HTERT RPE-1 (cell line): ENCODE data around the gene NKX1-1.
"Not testable (repeated sequence)": the region's sequence is repeated elsewhere in the genome, so short reads cannot be mapped to it uniquely, and the experiment has no call there.

Experiments used
- in situ Hi-C: fragments of 300-500 bp; cut with MboI; formaldehyde crosslinking; loops from 4 replicates; pipeline ENCODE4 v1.14.3; 2020; ENCODE audit warnings: low sequenced_read_pairs

NKX1-1 gene

DNA sequence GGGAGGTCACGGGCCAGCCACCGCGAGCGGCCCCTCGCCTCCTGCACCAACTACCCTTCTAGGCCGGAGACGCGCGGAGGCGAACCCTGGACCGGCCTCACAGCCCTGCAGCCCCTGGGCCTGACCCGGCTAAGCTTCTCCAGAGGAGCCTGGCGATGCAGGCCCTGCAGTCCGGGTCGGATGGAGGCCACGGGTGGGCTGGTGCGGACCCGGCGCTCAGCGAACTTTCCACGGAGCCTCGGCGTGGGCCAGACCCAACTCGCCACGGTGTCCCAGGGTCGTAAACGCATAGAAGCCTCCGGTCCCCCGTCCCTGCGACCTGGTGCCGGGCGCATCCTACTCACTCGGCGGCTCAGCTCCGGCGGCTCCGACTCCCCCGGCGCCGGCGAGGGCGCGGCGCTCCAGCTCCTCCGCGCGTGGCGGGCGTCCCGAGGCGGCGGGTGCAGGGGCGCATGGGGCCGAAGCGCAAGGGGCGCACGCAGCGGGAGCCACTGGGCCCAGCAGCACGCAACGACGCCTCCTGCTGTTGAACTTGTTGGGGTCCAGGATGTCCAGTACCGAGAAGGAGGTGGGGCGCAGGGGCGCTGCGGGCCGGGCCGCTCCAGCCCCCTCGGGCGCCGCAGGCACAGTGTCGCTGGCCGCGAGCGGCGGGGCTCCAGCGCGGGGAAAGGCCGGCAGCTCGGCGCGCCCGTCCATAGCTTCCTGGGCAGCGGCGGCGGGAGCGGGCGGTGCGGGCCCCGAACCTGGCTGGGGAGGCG lies 427 bp downstream of the NKX1-1 start:
- in situ Hi-C loops = no loop called here

- in situ Hi-C loops = no loop called here
Measured at GRCh38 chr4:1405254-1405635, 997 bp downstream of the NKX1-1 start.

GRCh38 chr4:1404573-1405253 lies 1.5 kb downstream of the NKX1-1 start:
- in situ Hi-C loops = no loop called here

DNA sequence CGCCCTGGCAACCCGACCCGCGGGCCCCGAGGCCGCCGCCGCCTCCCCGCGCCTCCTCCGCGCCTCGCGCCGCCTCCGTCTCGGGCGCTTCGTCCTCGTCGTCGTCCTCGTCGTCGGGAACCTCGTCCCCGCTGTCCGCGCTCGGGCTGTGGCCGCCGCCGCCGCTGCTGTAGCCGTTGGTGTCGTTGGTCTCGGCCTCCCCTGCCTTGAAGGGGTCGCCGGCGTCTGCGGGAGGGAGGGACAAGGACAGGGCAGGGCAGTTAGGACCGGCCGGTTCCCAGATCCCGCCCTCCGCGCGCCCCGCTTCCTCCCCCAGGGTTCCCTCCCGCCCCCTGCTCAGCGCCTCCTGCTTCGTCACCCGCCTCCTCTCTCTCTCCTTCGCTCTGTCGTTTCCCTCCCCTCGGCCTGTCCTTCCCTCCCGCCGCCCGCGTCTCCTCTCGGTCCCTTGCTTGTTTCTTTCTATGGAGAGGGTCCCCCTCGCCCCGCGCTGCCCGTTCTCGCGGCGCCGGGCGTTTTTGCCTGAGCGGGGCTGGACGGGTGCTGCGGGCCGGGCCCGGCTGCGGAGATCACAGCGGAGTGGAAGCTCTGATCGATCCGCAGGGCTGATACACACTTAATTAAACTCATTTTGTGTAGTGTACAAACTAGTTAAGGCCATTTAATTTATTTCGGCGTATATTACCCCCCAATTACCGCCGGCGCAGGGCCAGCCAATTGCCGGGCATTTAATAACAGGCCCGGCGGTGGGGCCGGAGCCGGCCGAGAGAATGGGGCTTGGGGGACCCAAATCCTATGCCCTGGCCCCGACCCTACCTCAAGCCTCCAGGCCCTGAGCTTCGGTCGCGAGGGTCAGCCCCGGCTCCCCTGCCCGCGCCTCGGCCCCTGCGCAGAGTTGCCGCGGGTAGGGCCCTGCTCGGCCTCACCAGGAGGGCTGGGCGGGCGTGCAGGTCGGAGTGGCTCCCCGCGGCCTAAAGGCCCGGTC lies 2.4 kb downstream of the NKX1-1 start:
- in situ Hi-C loops = no loop called here

DNA sequence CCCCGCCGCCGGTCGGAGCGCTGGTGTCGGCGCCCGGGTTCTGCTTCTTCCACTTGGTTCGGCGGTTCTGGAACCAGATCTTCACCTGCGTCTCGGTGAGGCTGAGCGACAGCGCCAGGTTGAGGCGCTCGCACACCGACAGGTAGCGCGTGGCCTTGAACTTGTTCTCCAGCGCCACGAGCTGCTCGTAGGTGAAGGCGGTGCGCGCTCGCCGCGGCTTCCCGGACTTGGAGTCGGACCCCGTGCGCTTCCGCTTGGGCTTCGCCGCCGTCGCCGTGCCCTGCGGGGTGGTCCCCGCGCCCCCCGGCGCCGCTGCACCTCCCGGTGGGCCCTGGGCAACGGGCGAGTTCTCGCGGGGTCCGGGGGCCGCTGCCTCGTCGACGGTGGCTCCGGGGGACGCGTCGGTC lies 3.1 kb downstream of the NKX1-1 start:
- in situ Hi-C loops = no loop called here

DNA sequence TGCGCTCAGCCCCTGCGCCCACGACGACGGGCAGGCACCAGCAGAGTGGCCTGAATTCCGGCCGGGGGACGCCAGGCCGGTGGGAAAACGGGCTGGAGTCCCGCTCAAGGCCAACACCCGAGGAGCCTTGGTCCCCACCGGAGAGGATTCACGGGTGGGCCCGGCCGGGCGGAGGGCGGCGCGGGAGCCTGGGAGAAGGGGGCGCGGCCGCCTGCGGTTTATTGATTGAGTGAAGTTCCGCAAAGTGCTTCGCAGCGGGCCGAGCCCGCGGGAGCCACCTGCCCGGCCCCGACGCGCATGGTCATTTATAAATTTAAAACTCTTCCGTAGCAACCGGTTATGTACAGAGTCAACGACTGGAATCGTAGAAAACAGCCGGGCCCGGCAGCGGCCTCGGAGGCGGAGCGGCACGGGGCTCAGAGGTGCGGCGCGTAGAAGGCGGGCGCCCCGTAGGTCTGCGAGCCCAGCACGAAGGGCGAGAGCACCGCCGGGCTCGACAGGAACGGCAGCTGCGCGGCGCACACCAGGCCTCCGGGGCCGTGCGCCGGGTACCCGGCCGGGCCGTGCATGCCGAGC lies 3.6 kb downstream of the NKX1-1 start:
- in situ Hi-C loops = no loop called here

GRCh38 chr4:1402021-1402515 lies 4.2 kb downstream of the NKX1-1 start:
- in situ Hi-C loops = no loop called here

DNA sequence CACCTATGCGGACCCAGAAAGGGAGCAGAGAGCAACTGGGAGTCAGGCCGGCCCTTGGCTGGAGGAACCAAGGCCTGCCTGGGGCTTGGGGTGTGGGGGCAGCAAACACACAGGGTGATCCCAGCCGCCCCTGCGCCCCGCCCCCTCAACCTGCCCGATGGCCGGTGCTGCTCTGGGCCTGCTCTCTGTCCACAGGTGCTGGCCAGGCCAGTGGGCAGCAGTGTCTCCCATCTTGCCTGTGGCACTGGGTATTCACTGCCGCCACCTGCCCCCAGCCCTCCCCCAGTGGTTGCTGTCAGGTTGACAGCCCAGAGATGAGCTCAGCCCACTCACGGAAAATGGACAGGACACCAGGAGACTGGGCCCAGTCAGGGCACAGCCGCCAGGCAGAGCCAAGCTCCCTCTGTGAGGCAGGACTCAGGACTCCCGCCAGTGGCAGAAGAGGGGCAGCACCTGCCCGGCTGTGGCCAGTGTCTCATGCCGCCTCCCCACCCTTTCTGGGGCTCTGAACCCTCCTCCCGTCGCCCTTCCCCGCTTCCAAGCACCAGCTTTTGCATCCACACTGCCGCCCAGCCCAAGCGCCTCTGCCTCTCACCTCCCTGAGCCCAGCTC lies 4.7 kb downstream of the NKX1-1 start:
- in situ Hi-C loops = no loop called here

DNA sequence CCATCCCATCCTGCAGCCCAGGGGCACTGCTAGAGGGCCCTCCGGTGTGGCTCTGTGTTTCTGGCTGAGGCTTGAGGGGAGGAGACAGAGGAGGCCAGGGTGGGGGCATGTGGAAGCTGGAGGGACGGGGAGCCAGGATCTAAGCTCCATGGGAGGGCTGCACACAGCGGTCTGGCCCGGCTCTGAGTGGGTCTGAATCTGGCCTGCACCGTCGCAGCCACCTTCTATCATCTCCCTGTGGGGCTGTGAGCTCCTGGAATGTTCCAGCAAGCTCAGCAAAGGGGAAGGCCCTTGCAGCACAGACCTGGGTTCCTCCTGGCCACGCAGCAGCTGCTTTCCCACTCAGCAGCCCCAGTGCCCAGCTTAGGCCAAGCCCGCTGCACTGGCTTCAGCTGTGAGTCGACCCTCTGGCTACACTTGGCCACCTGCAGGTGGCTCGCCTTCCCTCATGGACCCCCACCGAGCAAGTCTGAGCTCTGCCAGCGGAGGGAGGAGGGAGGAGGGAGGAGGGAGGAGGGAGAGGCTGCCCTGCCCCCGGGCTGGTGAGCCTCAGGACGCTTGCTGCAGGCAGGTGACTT lies 5.3 kb downstream of the NKX1-1 start:
- in situ Hi-C loops = no loop called here

GRCh38 chr4:1400191-1400805 lies 5.9 kb downstream of the NKX1-1 start:
- in situ Hi-C loops = no loop called here

DNA sequence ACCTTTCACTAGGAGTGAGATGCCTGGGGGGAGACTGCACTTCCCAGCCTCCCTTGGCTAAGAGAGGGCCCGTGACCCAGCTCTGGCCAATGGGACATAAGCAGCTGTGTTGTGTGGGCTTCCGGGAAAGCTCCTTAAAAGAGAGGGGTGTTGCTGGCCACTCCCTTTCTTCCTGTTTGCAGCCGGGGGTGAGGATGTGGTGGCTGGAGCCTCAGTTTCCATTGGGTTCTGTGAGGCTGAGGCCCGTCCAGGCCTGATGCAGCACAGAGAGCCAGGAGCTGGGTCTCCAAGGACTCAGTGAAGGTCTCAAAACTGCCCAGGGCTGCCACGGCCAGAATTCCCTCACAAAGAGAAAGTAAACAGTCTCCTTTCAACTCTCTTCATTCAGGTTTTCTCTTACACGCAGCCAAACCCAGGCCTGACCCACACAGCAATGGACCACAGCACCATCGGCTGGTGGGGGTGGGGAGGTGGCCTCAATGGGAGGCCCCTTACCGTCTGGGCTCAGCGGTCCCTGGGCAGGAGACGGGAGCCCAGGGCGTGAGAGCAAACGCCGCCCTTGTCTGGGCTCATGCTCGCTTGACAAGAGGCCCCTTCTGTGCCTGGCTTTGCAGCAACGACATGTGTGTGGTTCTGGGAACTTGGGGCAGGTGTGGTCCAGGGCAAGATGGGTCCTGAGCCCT lies 6.6 kb downstream of the NKX1-1 start:
- in situ Hi-C loops = no loop called here

DNA sequence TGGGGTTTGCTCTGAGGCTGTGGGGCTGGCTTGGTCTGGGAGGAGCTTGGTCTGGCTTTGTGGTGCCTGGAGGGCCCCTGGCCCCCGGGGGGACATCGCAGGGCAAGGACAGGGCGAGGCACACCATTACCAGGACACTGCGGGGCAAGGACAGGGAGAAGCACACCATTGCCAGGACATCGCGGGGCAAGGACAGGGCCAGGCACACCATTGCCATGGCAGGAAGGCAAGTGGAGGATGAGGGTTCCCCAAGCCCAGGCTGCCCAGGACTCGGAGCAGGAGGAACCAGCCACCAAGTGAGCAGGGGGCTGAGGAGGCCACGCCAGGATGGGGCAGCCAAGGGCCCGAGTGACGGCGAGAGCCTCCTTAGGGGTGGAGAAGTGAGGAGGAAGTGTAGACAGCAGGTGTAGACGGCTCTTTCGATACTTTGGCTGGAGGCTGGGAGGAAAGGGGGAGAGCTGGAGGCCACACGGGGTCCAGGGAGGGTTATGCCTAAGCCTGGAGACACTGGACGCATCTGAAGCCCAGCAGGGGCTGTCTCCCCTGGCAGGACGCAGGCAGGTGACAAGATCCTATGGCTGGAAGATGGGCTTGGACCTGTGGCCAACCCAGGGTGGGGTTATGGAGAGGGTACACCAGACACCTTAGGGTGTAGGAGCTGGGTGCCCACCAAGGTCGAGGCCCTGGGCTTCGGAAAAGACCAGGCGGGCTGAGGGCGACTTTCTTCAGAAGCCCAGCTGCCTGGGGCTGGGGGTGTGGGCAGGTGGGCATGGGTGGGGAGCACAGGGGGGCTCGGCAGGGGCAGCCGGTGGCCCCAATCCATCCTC lies 7.3 kb downstream of the NKX1-1 start:
- in situ Hi-C loops = no loop called here

- in situ Hi-C loops = no loop called here
Measured at GRCh38 chr4:1396806-1397455, 9.3 kb downstream of the NKX1-1 start.

DNA sequence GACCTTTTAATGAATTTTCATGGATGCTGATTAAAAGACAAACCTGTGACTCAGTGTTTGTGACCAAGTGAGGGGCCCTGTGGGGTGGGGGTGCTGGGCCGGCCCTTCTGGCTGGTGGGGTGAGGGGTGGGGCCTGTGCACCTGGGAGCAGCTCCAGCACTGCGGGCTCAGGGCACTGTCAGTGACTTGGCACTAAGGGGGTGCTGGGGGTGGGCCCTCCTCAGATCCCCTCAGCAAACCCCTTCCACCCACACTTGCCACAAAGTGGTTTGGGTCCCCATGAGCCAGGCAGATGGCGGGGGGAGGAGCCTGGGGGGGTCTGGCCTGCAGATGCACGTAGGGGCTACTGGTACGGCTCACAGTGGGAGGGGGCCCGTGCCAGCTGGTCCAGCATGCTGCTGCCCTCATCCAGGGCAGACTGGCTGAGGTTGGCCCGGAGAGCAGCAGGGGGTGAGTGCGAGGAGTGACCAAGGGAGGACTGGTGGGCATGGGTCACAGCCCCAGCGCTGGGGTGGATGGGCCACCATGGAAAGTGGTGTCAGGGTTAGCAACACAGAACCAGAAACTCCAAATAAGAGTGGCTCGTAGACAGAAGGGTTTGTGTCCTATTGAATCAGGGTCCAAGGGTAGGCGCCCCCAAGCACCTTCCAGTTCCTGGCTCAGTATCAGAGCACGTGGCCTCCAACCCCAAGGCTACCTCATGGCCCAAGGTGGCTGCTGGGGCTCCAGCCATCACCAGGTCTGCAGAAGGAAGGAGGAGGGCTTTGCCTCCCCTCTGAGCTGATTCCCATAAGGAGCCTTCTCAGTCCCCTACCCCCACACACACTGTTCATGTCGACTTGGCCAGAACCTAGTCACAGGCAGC lies 10.1 kb downstream of the NKX1-1 start:
- in situ Hi-C loops = no loop called here

DNA sequence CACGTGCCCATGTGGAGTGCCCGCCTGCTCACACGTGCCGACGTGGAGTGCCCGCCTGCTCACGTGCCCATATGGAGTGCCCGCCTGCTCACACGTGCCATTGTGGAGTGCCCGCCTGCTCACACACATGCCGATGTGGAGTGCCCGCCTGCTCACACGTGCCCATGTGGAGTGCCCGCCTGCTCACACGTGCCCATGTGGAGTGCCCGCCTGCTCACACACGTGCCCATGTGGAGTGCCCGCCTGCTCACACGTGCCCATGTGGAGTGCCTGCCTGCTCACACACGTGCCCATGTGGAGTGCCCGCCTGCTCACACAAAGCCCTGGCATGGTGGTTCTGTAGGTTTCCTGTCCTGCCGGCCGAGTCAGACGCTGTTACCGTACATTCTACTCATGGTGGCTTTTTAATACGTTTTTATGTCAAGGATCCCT lies 10.8 kb downstream of the NKX1-1 start:
- in situ Hi-C loops = not testable (repeated sequence)

DNA sequence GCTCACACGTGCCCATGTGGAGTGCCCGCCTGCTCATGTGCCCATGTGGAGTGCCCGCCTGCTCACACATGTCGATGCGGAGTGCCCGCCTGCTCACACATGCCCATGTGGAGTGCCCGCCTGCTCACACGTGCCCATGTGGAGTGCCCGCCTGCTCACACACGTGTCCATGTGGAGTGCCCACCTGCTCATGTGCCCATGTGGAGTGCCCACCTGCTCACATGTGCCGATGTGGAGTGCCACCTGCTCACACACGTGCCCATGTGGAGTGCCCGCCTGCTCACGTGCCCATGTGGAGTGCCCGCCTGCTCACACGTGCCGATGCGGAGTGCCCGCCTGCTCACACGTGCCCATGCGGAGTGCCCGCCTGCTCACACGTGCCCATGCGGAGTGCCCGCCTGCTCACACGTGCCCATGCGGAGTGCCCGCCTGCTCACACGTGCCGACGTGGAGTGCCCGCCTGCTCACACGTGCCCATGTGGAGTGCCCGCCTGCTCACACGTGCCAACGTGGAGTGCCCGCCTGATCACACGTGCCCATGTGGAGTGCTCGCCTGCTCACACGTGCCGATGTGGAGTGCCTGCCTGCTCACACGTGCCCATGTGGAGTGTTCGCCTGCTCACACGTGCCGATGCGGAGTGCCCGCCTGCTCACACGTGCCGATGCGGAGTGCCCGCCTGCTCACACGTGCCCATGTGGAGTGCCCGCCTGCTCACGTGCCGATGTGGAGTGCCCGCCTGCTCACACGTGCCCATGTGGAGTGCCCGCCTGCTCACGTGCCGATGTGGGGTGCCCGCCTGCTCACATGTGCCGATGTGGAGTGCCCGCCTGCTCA lies 11.5 kb downstream of the NKX1-1 start:
- in situ Hi-C loops = not testable (repeated sequence)
